Stimulated activated CD4-positive, alpha-beta T cell treated with anti-CD3 and anti-CD28 coated beads, Interleukin-12 subunit alpha, Interleukin-12 subunit beta, amount 100 ng/mL, for 48 hours (primary cell): ENCODE results near the gene PXMP4.

Experiments
- DNase-seq, 3 donors: peaks; one replicate each; pipeline ENCODE4 v3.0.0-alpha.2; 2020; ENCODE audit warnings: low read depth in 2 of 3, low spot score in 1 of 3

The PXMP4 gene

DNA sequence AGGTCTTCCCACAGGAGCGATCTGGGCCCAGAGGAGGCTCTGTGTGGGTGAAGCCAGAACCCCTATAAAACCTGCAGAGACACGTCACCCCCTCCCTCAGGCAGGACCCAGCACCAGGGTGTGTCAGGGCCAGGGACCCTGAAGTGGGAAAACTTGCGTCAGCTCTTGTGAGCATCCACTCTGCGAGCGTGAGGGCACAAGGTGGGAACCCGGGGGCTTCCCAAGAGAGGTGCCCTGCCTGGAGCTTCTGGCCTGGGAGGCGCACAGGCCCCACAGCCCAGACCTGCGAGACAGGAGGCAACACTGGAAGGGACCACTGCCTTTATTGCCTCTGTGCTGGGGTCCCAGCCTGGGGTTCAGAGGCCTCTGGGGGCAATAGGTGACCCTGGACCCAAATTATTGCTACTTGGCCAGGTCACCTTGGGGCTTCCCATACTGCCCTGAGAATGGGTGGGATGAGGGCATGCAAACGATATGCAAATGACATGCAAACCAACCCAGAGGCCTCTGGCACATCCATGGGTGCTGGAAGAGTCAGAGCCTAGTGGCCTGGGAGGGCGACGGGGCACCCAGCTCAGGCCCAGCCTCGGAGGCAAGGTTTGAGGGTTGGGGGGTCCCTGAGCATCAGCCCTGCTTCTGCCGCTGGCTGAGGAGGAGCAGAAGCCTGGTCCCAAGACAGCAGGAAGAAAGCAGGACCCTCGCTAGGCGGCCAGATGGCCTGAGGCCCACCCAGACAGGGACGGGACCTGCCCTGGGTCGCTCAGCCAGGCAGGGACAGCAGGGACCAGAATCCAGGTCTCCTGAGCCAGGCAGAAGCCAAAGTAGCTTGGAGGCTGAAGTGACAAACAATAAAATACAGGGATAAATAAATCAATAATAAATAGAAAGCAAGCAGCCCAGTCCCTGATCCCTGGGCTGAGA lies 63.1 kb downstream of the PXMP4 start:
- DNase-seq: no peak

- DNase-seq: no peak
Measured at GRCh38 chr20:33656010-33656782, 63.9 kb downstream of the PXMP4 start.

GRCh38 chr20:33655164-33655563 lies 64.9 kb downstream of the PXMP4 start:
- no peak for DNase-seq

- DNase-seq: no peak
Measured at GRCh38 chr20:33654680-33655161, 65.4 kb downstream of the PXMP4 start.

GRCh38 chr20:33653900-33654596 lies 66.1 kb downstream of the PXMP4 start:
- DNase-seq: no peak

DNA sequence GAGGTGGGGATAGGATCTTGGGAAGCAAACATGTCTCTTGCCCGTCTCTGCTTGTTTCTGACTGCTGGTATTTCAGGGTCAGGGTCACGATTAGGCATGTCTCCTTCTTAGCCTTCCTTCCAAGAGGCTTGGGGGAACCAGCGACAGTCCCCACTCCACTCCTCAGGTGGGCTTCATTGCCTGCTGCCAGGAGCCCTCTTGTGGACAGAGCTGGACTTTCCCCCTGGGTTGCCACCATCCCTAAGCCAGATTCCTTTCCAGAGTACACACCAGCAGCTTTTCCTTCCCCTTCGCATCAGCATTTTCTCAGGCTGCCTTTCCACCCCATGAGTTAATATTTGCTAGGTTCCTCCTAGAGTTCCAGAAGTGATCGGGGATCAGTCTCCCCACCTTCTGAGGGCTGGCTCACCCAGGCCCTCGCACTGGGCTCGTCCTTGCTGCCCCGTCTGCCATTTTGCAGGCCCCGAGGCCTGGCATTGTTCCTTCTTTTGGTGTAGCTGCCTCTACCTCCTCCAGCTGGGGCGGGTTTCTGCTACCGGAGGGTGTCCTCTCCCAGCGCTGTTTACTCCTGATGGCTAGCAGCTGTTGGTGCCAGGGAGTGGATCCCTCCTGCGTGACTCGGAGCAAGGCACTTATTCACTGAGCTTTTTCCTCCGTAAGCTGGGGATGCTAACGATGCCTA lies 66.8 kb downstream of the PXMP4 start:
- DNase-seq: no peak
